Gastrocnemius medialis (tissue), 4 donors: ENCODE data around the gene KRTAP12-4.

Experiments
- POLR2A ChIP-seq, 2 donors: fragments of 450-650 bp; IDR thresholded peaks; one replicate each; pipeline ENCODE4 v1.6.1; 2017; ENCODE audit warnings: antibody characterized with exemption in 2 of 2, mild to moderate bottlenecking in 2 of 2, moderate library complexity in 2 of 2
- TF ChIP-seq, protein P1 (sequence below), 5 experiments: fragments of 450-650 bp in 3 of 5; fragments of 200-600 bp in 2 of 5; sonication (generic) in 2 of 5; IDR thresholded peaks in 4 of 5; conservative IDR thresholded peaks in 1 of 5; 1 replicate in 4 of 5; 2 replicates in 1 of 5; pipeline ENCODE4 v1.5.1; 2016 to 2019; ENCODE audit warnings: antibody characterized with exemption in 5 of 5, mild to moderate bottlenecking in 3 of 5, moderate library complexity in 3 of 5

GRCh38 chr21:44666401-44667320 is 12.2 kb upstream of the KRTAP12-4 start, which contains the start of gene KRTAP12-2:
- TF ChIP-seq, protein P1, sequence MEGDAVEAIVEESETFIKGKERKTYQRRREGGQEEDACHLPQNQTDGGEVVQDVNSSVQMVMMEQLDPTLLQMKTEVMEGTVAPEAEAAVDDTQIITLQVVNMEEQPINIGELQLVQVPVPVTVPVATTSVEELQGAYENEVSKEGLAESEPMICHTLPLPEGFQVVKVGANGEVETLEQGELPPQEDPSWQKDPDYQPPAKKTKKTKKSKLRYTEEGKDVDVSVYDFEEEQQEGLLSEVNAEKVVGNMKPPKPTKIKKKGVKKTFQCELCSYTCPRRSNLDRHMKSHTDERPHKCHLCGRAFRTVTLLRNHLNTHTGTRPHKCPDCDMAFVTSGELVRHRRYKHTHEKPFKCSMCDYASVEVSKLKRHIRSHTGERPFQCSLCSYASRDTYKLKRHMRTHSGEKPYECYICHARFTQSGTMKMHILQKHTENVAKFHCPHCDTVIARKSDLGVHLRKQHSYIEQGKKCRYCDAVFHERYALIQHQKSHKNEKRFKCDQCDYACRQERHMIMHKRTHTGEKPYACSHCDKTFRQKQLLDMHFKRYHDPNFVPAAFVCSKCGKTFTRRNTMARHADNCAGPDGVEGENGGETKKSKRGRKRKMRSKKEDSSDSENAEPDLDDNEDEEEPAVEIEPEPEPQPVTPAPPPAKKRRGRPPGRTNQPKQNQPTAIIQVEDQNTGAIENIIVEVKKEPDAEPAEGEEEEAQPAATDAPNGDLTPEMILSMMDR (IDR thresholded peaks at IDR 0.05 in 4 of 5, conservative IDR thresholded peaks at IDR 0.05 in 1 of 5) = no peak
- no peak for TF ChIP-seq POLR2A (IDR thresholded peaks at IDR 0.05)
